ENCODE measurements around the gene SMG6. TPM values are rescaled to one million over a fixed set of nuclear protein-coding genes. Genes with fewer than 3 reads are reported as not detected.

The SMG6 gene
- total and polyA plus RNA-seq, 2 of the 13 experiments (the other 11 are each of a cell fraction or from before 2014, with no cell fraction given): 4.6 to 14.6 TPM

- Histone ChIP-seq H2AFZ (ENCODE audit: low read length) (no peak overlapping the region), H3K79me2 (ENCODE audit: insufficient read depth, low read length) (no peaks in the 10 kb centered on the region), H3K27me3 (ENCODE audit: control insufficient read depth in 1 of 2, insufficient read depth in 2 of 2, low read length in 2 of 2) (peaks cover 8 to 55% of the 10 kb centered on the region in 2 experiments), H3K4me1 (ENCODE audit: insufficient read depth, low read length) (0 out of 2 replicates have a peak, but pooled peaks cover 2% of the 10 kb centered on the region), H3K4me3 (replicated peaks in 1 of 3; ENCODE audit: insufficient read depth in 1 of 3, low read depth in 2 of 3, low read length in 3 of 3) (no peak overlapping the region), H3K27ac (ENCODE audit: extremely low read length, insufficient read depth, low read length) (no peak overlapping the region), H3K4me2 (ENCODE audit: low read depth, low read length) (no peak overlapping the region), H4K20me1 (ENCODE audit: insufficient read depth, low read length) (no peaks in the 10 kb centered on the region), H3K36me3 (replicated peaks in 1 of 2; ENCODE audit: control insufficient read depth in 1 of 2, insufficient read depth in 2 of 2, low read length in 2 of 2) (no peaks in the 10 kb centered on the region), H3K9me3 (ENCODE audit: low read length) (no peaks in the 10 kb centered on the region), H3K9ac (ENCODE audit: insufficient read depth, low read depth, low read length) (no peak overlapping the region)
- ChIA-PET CTCF (ENCODE audit: low intra/inter-chr PET ratio, low total read pairs) (no interaction called here), POLR2A (no interaction called here)
- intact Hi-C loops (cut with micrococcal nuclease; ENCODE audit: unreplicated experiment): no loop called here
- TF ChIP-seq SP140L (CRISPR knock-in tag; IDR thresholded peaks at IDR 0.05; ENCODE audit: borderline replicate concordance): no peak
- no peak for TF ChIP-seq DDIT3 (CRISPR knock-in tag; IDR thresholded peaks at IDR 0.05)
- TF ChIP-seq AHR (CRISPR knock-in tag; IDR thresholded peaks at IDR 0.05): no peak
- WGBS (ENCODE audit: low lambda C conversion rate): 45% methylated on average over 20 of the region's 24 CpGs
- BruUV-seq (replicated peaks): no TSS peak
- in situ Hi-C loops (cut with HindIII; ENCODE audit: extremely low pct_ligation_motif_present, low pct_unique_long_range_greater_than_20kb): no loop called here
- DNase-seq (ENCODE audit: low spot score) (no peak), FAIRE-seq (no peak), ATAC-seq (no peak)
These were observed 284.7 kb downstream of the SMG6 start for GRCh38 chr17:2018716-2019510.

GRCh38 chr17:2017274-2017941 is 286.2 kb downstream of the SMG6 start:
- H3K9me3 ChIP-seq (ENCODE audit: low read length): no peaks in the 10 kb centered on the region
- no peak overlapping the region for H3K9ac ChIP-seq (ENCODE audit: insufficient read depth, low read depth, low read length)
- H3K4me1 ChIP-seq (ENCODE audit: insufficient read depth, low read length): no peaks in the 10 kb centered on the region
- no peak overlapping the region for H3K4me2 ChIP-seq (ENCODE audit: low read depth, low read length)
- no TSS peak for BruUV-seq (replicated peaks)
- H3K27me3 ChIP-seq (ENCODE audit: control insufficient read depth in 1 of 2, insufficient read depth in 2 of 2, low read length in 2 of 2): peaks cover 7 to 44% of the 10 kb centered on the region in 2 experiments
- DNase-seq (ENCODE audit: low spot score): no peak
- intact Hi-C loops (cut with micrococcal nuclease; ENCODE audit: unreplicated experiment) (no loop called here), in situ Hi-C loops (cut with HindIII; ENCODE audit: extremely low pct_ligation_motif_present, low pct_unique_long_range_greater_than_20kb) (no loop called here)
- no peak overlapping the region for H3K27ac ChIP-seq (ENCODE audit: extremely low read length, insufficient read depth, low read length)
- no peaks in the 10 kb centered on the region for H4K20me1 ChIP-seq (ENCODE audit: insufficient read depth, low read length)
- no peaks in the 10 kb centered on the region for H3K79me2 ChIP-seq (ENCODE audit: insufficient read depth, low read length)
- no peaks in the 10 kb centered on the region for H3K36me3 ChIP-seq (replicated peaks in 1 of 2; ENCODE audit: control insufficient read depth in 1 of 2, insufficient read depth in 2 of 2, low read length in 2 of 2)
- ChIA-PET POLR2A (no interaction called here), CTCF (ENCODE audit: low intra/inter-chr PET ratio, low total read pairs) (no interaction called here)
- no peak overlapping the region for H3K4me3 ChIP-seq (replicated peaks in 1 of 3; ENCODE audit: insufficient read depth in 1 of 3, low read depth in 2 of 3, low read length in 3 of 3)
- ATAC-seq: no peak; the same call in 2 of the 3 replicates
- FAIRE-seq: no peak
- WGBS (ENCODE audit: low lambda C conversion rate): 64% methylated on average over 11 of the region's 19 CpGs
- no peak overlapping the region for H2AFZ ChIP-seq (ENCODE audit: low read length)
- no peak for TF ChIP-seq HNRNPLL (IDR thresholded peaks at IDR 0.05; ENCODE audit: low read depth, low read length, poor library complexity, severe bottlenecking)
- no peak for TF ChIP-seq ETV6 (CRISPR knock-in tag; conservative IDR thresholded peaks at IDR 0.05)
- TF ChIP-seq THRA (CRISPR knock-in tag; IDR thresholded peaks at IDR 0.05; ENCODE audit: borderline replicate concordance): no peak
- no peak for TF ChIP-seq IRX3 (CRISPR knock-in tag; IDR thresholded peaks at IDR 0.05; ENCODE audit: borderline replicate concordance, low read depth)
- TF ChIP-seq EEA1 (CRISPR knock-in tag; IDR thresholded peaks at IDR 0.05; ENCODE audit: borderline replicate concordance): no peak
- no peak for TF ChIP-seq ADNP (CRISPR knock-in tag; IDR thresholded peaks at IDR 0.05)
- TF ChIP-seq KMT2A (CRISPR knock-in tag; IDR thresholded peaks at IDR 0.05): no peak
- TF ChIP-seq MAFG (CRISPR knock-in tag; IDR thresholded peaks at IDR 0.05): no peak
- TF ChIP-seq FOXK2 (IDR thresholded peaks at IDR 0.05): no peak

All from HepG2 (cell line).